ENCODE results near the gene ALAS2.

- no peak for TF ChIP-seq CTCF (IDR thresholded peaks at IDR 0.05)
- TF ChIP-seq EZH2phosphoT487 (IDR thresholded peaks at IDR 0.05), result no peak
Measured at GRCh38 chrX:55029291-55029690, 1.5 kb downstream of the ALAS2 start.

All from neural progenitor cell (in vitro differentiated cells).